ENCODE results near the gene TRIM71. TPM values are rescaled to one million over a fixed set of nuclear protein-coding genes. Genes with fewer than 3 reads are reported as not detected.

Gene TRIM71
- total and polyA plus RNA-seq, 2 of the 13 experiments (the other 11 are each of a cell fraction or from before 2014, with no cell fraction given), result 21.7 to 76.9 TPM

DNA sequence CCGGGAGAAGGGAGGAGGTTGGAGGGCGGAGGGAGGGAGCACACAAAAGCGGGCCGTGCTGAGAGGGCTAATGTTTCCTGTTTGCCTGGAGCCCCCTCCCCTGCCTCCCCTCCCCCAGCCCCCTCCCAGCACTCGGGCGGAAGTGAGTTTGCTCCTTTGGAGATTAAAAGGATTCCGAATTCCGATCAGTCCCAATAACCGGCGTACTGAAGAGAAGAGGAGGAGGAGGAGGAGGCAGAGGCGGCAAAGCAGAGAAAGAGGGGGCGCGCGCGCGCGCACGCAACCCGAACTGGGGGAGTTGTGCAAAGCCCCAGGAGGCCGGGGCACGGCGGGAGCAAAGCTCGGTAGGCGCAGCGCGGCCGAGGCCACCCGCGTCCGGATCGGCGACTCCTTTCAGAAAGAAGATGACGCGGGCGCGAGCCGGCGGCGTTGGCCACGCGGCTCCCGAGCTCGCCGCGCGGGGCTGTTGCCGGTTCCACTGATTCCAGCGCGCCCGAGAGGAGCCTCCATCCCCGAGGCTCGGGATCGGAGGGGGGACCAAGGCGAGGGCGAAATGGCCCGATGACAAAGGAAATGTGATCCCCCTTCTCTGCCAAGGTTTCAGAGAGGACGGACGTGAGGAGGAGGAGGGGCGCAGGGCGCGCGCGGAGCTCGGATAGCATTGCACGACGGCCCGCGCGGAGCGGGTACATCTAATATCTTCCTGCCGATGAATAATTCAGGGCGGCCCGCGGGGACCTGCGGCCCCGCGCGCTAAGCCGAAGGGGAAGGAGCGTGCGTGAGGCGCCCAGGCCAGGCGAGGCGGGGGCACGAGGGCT is 1.1 kb upstream of the TRIM71 start (continued):
- TF ChIP-seq SOX5 (CRISPR knock-in tag; IDR thresholded peaks at IDR 0.05; ENCODE audit: borderline replicate concordance) (peak; percentile 20; the same call in 1 of the 2 replicates), U2AF1 (optimal IDR thresholded peaks at IDR 0.05; ENCODE audit: low read depth, low read length) (no peak), ZNF33A (CRISPR knock-in tag; IDR thresholded peaks at IDR 0.05; ENCODE audit: borderline replicate concordance) (no peak), ZNF260 (CRISPR knock-in tag; IDR thresholded peaks at IDR 0.05; ENCODE audit: borderline replicate concordance, low read depth) (no peak), GFI1 (CRISPR knock-in tag; IDR thresholded peaks at IDR 0.05; ENCODE audit: borderline replicate concordance) (no peak), ZNF232 (CRISPR knock-in tag; IDR thresholded peaks at IDR 0.05; ENCODE audit: borderline replicate concordance) (no peak), ZNF678 (CRISPR knock-in tag; IDR thresholded peaks at IDR 0.05) (no peak), YEATS4 (CRISPR knock-in tag; IDR thresholded peaks at IDR 0.05; ENCODE audit: borderline replicate concordance) (0 out of 2 replicates have a peak, but pooled peaks have one; percentile 37), ZNF44 (CRISPR knock-in tag; IDR thresholded peaks at IDR 0.05) (no peak), ZNF253 (CRISPR knock-in tag; IDR thresholded peaks at IDR 0.05; ENCODE audit: borderline replicate concordance) (no peak), MXI1 (IDR thresholded peaks at IDR 0.05; ENCODE audit: borderline replicate concordance, low read depth, low read length) (peak; percentile 20; the same call in 1 of the 3 replicates), NRL (CRISPR knock-in tag; IDR thresholded peaks at IDR 0.05; ENCODE audit: borderline replicate concordance) (peak; percentile 70; the same call in 1 of the 2 replicates), FOXO1 (CRISPR knock-in tag; IDR thresholded peaks at IDR 0.05) (no peak), CBX1 (IDR thresholded peaks at IDR 0.05; ENCODE audit: low read depth) (no peak), ZNF234 (CRISPR knock-in tag; conservative IDR thresholded peaks at IDR 0.05) (0 out of 2 replicates have a peak, but pooled peaks have one; percentile 27), NFRKB (IDR thresholded peaks at IDR 0.05) (no peak)
- TF ChIP-seq, protein P1, sequence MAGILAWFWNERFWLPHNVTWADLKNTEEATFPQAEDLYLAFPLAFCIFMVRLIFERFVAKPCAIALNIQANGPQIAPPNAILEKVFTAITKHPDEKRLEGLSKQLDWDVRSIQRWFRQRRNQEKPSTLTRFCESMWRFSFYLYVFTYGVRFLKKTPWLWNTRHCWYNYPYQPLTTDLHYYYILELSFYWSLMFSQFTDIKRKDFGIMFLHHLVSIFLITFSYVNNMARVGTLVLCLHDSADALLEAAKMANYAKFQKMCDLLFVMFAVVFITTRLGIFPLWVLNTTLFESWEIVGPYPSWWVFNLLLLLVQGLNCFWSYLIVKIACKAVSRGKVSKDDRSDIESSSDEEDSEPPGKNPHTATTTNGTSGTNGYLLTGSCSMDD (CRISPR knock-in tag; IDR thresholded peaks at IDR 0.05), result no peak
- TF ChIP-seq, protein P2, sequence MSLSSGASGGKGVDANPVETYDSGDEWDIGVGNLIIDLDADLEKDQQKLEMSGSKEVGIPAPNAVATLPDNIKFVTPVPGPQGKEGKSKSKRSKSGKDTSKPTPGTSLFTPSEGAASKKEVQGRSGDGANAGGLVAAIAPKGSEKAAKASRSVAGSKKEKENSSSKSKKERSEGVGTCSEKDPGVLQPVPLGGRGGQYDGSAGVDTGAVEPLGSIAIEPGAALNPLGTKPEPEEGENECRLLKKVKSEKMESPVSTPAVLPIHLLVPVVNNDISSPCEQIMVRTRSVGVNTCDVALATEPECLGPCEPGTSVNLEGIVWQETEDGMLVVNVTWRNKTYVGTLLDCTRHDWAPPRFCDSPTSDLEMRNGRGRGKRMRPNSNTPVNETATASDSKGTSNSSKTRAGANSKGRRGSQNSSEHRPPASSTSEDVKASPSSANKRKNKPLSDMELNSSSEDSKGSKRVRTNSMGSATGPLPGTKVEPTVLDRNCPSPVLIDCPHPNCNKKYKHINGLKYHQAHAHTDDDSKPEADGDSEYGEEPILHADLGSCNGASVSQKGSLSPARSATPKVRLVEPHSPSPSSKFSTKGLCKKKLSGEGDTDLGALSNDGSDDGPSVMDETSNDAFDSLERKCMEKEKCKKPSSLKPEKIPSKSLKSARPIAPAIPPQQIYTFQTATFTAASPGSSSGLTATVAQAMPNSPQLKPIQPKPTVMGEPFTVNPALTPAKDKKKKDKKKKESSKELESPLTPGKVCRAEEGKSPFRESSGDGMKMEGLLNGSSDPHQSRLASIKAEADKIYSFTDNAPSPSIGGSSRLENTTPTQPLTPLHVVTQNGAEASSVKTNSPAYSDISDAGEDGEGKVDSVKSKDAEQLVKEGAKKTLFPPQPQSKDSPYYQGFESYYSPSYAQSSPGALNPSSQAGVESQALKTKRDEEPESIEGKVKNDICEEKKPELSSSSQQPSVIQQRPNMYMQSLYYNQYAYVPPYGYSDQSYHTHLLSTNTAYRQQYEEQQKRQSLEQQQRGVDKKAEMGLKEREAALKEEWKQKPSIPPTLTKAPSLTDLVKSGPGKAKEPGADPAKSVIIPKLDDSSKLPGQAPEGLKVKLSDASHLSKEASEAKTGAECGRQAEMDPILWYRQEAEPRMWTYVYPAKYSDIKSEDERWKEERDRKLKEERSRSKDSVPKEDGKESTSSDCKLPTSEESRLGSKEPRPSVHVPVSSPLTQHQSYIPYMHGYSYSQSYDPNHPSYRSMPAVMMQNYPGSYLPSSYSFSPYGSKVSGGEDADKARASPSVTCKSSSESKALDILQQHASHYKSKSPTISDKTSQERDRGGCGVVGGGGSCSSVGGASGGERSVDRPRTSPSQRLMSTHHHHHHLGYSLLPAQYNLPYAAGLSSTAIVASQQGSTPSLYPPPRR (CRISPR knock-in tag; IDR thresholded peaks at IDR 0.05; ENCODE audit: borderline replicate concordance), result peak; percentile 51; the same call in 1 of the 2 replicates
- TF ChIP-seq, protein P3, sequence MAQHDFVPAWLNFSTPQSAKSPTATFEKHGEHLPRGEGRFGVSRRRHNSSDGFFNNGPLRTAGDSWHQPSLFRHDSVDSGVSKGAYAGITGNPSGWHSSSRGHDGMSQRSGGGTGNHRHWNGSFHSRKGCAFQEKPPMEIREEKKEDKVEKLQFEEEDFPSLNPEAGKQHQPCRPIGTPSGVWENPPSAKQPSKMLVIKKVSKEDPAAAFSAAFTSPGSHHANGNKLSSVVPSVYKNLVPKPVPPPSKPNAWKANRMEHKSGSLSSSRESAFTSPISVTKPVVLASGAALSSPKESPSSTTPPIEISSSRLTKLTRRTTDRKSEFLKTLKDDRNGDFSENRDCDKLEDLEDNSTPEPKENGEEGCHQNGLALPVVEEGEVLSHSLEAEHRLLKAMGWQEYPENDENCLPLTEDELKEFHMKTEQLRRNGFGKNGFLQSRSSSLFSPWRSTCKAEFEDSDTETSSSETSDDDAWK (CRISPR knock-in tag; IDR thresholded peaks at IDR 0.05), result no peak
- TF ChIP-seq, protein P4, sequence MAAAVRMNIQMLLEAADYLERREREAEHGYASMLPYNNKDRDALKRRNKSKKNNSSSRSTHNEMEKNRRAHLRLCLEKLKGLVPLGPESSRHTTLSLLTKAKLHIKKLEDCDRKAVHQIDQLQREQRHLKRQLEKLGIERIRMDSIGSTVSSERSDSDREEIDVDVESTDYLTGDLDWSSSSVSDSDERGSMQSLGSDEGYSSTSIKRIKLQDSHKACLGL (CRISPR knock-in tag; IDR thresholded peaks at IDR 0.05), result peak; percentile 84; the same call in 1 of the 2 replicates

All from HepG2 (cell line).